ENCODE data around the gene GDPD3.

DNA sequence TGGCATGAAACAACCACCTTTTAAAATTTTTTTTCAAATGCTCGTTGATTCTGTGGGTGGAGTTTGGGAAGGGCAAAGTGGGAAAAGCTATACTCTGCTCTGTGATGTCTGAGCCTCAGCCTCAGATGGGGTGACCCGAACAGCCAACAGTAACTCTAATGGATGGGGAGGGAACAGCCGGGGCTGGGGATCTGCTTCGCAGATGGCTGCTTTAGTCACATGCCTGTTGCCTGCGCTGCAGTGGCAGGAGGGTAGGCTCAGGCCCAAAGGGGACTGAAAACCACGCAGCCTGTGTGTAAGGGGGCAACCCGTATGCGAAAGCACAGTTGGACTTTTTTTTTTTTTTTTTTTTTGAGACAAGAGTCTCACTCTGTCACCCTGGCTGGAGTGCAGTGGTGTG is 24.6 kb upstream of the GDPD3 start:
- TF ChIP-seq, protein P1, sequence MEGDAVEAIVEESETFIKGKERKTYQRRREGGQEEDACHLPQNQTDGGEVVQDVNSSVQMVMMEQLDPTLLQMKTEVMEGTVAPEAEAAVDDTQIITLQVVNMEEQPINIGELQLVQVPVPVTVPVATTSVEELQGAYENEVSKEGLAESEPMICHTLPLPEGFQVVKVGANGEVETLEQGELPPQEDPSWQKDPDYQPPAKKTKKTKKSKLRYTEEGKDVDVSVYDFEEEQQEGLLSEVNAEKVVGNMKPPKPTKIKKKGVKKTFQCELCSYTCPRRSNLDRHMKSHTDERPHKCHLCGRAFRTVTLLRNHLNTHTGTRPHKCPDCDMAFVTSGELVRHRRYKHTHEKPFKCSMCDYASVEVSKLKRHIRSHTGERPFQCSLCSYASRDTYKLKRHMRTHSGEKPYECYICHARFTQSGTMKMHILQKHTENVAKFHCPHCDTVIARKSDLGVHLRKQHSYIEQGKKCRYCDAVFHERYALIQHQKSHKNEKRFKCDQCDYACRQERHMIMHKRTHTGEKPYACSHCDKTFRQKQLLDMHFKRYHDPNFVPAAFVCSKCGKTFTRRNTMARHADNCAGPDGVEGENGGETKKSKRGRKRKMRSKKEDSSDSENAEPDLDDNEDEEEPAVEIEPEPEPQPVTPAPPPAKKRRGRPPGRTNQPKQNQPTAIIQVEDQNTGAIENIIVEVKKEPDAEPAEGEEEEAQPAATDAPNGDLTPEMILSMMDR (IDR thresholded peaks at IDR 0.05; ENCODE audit: borderline replicate concordance, extremely low read depth, low read length, poor library complexity, severe bottlenecking): no peak
- TF ChIP-seq EZH2 (IDR thresholded peaks at IDR 0.05; ENCODE audit: borderline replicate concordance, low read depth, low read length, severe bottlenecking): no peak

Data from DND-41 (cell line).